Uterus (tissue), 2 donors: Measurements from ENCODE around the gene SNX14.

ENCODE experiments used
- CTCF ChIP-seq, 4 experiments: fragments of 200-600 bp in 2 of 4; fragments of 450-650 bp in 2 of 4; sonication (generic) in 2 of 4; IDR thresholded peaks; one replicate each; pipeline ENCODE4 v1.5.1; 2016 to 2019; ENCODE audit warnings: antibody characterized with exemption in 4 of 4, mild to moderate bottlenecking in 2 of 4, moderate library complexity in 1 of 4
- POLR2A ChIP-seq, 2 donors: fragments of 450-650 bp; IDR thresholded peaks; one replicate each; pipeline ENCODE4 v1.6.1; 2016; ENCODE audit warnings: antibody characterized with exemption in 2 of 2, mild to moderate bottlenecking in 1 of 2, moderate library complexity in 1 of 2

GRCh38 chr6:85544776-85545175 is 48.9 kb downstream of the SNX14 start:
- TF ChIP-seq CTCF (IDR thresholded peaks at IDR 0.05) (no peak), POLR2A (IDR thresholded peaks at IDR 0.05) (no peak)
